Erythroblast (primary cell): Measurements from ENCODE around the gene ABHD6.
A peak's percentile ranks its signal among the peaks of the same experiment; 100 is the strongest.
"Not testable (repeated sequence)": the region's sequence is repeated elsewhere in the genome, so short reads cannot be mapped to it uniquely, and the experiment has no call there.

ENCODE experiments used
- DNase-seq, 2 experiments: peaks; one replicate each; lab custom pipeline; 2025; lab: John Stamatoyannopoulos, UW
- GATA1 ChIP-seq: IDR thresholded peaks from 2 replicates; pipeline ENCODE4 v1.6.1; 2011; ENCODE audit warnings: low read depth, mild to moderate bottlenecking, control low read depth, low read length, moderate library complexity
- POLR2A ChIP-seq: IDR thresholded peaks from 2 replicates; pipeline ENCODE4 v1.6.1; 2011; ENCODE audit warnings: mild to moderate bottlenecking, low read length

Gene ABHD6

DNA sequence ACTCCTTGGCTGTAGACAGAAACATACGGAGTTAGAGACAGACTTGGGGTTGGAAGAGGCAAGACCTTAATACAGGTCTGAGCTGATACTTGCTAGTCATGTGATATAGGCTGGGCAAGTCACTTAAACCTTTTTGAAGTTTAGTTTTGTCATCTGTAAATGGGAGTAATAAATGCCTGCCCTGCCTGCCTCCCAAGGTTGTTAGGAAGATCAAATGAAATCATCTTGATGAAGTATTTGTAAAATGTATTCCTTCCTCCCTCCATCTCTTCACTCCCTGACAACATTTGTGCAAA lies 98.0 kb downstream of the ABHD6 start:
- TF ChIP-seq POLR2A (no peak), GATA1 (no peak)
- DNase-seq = no peak

DNA sequence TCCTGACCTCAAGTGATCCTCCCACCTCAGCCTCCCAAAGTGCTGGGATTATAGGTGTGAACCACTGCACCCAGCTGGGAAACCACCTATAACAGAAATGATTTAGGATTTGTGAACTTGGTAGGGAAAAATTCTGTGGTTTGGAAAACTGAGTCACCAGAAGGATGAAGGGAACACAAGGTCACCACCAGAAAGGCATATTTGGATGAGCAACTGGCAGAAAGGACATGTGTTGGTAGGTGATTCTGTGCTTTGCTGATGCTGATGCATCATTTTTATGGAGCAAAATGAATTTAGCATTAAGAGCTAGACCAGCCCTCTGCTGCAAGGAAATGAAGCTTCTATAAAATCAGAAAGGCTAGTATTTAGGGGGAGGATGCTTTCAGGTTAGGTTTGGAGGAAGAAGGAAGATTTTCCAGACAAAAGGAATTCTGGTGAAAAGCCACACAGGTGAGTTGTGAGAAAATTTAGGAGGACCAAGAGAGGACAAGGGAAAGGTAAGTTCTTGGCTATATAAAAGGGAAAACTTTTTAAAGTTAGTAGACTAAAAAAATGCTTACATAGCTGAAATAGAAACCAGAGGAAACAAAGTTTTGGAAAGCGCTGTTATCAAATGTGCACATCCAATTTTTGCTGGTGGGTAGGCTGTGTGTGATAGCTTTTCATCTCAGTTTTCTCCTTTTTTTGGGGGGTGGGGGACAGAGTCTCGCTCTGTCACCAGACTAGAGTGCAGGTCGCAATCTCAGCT lies 98.7 kb downstream of the ABHD6 start:
- no peak for TF ChIP-seq POLR2A
- no peak for TF ChIP-seq GATA1
- peak in 1 of 2 experiments; percentile 16 for DNase-seq

DNA sequence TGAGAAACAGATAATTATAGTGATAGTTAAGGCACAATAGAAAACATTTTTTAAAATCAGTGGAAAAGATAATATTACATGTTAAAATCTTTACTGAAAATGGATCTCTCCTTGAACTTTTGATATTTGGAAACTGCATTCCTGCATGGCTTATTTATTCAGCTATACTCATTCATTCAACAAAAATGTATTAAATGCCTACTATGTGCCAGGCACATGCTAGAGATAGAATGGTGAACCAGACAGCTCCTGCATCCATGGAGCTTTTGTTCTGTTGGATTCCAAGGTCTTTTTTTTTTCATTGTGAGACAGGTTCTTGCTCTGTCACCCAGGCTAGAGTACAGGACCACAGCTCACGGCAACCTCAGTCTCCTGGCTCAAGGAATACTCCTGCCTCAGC lies 99.6 kb downstream of the ABHD6 start:
- no peak for TF ChIP-seq GATA1
- no peak for TF ChIP-seq POLR2A
- DNase-seq = no peak

DNA sequence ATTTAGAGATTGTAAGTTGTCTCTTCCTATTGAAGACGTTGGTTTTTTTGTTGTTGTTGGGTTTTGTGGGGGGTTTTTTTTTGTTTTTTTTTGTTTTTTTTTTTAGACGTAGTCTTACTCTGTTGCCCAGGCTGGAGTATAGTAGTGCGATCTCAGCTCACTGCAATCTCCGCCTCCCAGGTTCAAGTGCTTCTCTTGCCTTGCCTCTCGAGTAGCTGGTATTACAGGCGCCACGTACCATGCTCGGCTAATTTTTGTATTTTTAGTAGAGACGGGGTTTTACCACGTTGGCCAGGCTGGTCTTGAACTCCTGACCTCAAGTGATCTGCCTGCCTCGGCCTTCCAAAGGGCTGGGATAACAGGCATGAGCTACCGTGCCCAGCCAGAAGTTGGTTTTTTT lies 101.6 kb downstream of the ABHD6 start:
- not testable (repeated sequence) for DNase-seq

DNA sequence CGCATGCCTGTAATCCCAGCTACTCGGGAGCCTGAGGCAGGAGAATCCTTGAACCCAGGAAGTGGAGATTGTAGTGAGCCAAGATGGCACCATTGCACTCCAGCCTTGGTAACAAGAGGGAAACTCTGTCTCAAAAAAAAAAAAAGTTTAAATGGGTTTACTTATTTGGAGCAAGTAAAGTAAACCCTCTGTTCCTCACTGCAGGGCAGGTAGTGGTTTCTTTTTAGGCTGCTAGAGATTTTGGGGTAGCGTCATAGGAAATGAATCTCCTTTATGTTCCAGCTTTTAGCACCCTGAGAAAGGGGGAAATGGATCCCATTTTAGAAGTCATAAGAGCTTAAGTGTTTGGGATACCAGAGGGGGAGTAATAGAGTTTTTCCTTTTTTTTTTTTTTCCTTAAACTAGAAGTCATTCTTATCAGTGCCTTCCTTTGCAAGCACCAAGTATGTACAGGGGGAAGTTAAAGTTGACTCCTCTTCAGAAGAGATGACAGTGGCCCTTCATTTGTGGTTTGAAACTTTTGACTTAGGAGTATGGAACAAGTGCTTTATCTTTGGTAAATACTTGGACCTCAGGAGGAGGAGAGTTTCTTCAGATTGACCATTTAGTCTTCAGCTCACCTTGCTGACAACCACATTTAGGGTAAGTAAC lies 103.1 kb downstream of the ABHD6 start:
- TF ChIP-seq POLR2A (no peak), GATA1 (no peak)
- no peak for DNase-seq

DNA sequence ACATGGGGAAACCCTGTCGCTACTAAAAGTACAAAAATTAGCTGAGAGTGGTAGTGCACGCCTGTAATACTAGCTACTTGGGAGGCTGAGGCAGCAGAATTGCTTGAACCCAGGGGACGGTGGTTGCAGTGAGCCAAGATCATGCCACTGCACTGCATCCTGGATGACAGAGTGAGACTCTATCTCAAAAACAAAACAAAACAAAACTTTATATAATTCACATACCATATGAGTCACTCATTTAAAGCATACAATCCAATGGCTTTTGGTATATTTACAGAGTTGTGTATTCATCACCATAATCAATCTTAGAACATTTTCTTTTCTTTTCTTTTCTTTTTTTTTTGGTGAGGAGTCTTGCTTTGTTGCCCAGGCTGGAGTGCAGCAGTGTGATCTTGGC lies 103.8 kb downstream of the ABHD6 start:
- TF ChIP-seq GATA1 = no peak
- no peak for TF ChIP-seq POLR2A
- DNase-seq = no peak

DNA sequence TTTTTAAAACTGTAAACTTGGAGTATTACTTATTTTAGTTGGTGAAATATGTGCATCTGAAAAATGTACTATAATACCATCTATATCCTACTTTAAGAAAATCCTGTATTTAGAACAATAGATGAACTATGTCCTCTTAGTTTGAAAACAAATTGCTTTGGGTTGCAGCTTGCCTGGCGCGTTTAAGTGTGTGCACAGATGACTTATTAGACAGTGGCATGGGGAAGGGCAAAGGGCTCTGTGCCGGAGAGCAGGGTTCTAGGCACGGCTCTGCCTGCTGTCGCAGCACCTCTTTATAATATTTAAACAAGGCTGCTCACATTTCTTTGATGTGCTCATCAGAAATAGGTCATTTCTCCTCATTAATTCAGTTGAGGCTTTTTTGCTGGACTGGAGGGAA lies 105.1 kb downstream of the ABHD6 start:
- no peak for DNase-seq
- TF ChIP-seq POLR2A = no peak
- TF ChIP-seq GATA1 = no peak
